GM12865 (cell line): ENCODE measurements around the gene FGF9.

Experiments
- DNase-seq: peaks from one replicate; pipeline ENCODE4 v3.0.0; 2010; ENCODE audit warnings: low read depth
- H3K4me3 ChIP-seq: 2 replicates; pipeline ENCODE4 v1.5.1; 2011; ENCODE audit warnings: mild to moderate bottlenecking, low read depth, low read length, control low read depth
- TF ChIP-seq, protein P1 (sequence below): IDR thresholded peaks from 2 replicates; pipeline ENCODE4 v1.5.1; 2011; ENCODE audit warnings: low read length, control low read depth, low read depth, inconsistent platforms; ENCODE audit not compliant: insufficient read depth; ENCODE audit errors: missing control alignments

FGF9 gene

DNA sequence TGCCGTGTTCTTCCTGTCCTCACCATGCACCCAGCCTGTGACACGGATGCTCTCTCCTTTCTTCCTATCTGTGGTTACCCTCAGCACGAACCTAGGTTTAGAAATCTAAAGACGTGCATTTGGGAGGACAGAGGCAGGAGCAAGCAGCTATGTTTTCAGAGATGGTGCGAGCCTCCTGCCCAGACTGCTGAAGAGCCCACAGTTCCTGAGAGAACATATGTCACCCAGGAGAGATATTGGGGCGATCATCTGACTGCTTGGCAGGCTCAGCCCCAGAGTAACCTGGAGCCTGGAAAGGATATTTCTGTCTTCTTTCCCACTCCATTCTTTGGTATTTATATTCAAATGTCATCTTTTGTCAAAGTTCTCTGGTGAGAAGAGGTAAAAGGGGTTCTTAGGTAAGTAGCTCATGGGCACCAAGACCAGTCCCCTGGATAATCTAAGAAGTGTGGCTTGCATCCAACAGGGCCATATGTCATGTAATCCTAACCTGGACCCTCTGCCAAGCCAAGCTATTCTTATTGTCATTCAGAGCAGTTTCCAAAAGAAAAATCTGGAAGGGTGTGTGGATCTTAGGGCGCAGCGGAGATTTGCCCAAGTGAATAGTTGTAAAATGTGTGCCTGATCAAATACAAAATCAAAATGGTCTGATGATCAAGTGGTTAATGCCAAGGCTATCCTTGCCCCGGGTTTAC lies 59.5 kb downstream of the FGF9 start:
- TF ChIP-seq, protein P1, sequence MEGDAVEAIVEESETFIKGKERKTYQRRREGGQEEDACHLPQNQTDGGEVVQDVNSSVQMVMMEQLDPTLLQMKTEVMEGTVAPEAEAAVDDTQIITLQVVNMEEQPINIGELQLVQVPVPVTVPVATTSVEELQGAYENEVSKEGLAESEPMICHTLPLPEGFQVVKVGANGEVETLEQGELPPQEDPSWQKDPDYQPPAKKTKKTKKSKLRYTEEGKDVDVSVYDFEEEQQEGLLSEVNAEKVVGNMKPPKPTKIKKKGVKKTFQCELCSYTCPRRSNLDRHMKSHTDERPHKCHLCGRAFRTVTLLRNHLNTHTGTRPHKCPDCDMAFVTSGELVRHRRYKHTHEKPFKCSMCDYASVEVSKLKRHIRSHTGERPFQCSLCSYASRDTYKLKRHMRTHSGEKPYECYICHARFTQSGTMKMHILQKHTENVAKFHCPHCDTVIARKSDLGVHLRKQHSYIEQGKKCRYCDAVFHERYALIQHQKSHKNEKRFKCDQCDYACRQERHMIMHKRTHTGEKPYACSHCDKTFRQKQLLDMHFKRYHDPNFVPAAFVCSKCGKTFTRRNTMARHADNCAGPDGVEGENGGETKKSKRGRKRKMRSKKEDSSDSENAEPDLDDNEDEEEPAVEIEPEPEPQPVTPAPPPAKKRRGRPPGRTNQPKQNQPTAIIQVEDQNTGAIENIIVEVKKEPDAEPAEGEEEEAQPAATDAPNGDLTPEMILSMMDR, result no peak
- DNase-seq, result no peak
- H3K4me3 ChIP-seq, result no peak overlapping the region

DNA sequence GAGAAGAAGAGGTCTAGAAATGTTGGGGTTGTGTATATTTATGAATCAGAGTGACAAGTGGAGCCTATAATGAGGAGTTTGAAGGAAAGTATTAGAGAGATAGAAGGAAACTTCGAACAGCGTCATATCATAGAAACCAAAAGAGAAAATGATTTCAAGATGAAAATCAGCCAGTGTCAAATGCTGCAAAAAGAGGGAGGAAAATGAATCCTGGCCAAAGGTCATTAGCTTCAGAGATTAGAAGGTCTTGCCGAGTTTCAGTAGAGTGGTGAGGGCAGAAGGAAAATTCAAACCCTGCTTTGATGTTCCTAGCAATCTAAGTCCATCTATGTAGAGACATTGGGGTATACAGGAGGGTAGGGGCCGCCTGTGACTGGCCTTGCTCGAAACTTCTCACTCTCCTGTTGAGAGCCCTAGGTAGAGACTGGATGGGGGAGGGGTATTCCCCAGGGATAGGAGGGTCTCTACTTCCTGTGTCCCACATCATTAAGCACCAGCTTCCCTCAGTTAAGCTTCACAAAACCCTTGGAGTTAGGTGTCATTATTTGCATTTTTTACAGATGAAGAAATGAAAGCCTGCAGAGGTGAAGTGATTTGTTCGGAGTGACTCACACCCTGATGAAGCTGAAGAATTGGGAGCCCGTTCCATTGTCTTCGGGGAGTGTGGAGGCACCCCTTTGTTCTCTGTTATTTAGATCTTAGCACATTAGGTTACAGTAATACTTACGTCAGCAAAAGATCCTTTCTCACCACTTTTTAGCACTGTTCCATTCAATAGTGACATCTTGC lies 62.8 kb downstream of the FGF9 start:
- DNase-seq, result no peak
- H3K4me3 ChIP-seq, result no peak overlapping the region
- TF ChIP-seq, protein P1, result no peak

DNA sequence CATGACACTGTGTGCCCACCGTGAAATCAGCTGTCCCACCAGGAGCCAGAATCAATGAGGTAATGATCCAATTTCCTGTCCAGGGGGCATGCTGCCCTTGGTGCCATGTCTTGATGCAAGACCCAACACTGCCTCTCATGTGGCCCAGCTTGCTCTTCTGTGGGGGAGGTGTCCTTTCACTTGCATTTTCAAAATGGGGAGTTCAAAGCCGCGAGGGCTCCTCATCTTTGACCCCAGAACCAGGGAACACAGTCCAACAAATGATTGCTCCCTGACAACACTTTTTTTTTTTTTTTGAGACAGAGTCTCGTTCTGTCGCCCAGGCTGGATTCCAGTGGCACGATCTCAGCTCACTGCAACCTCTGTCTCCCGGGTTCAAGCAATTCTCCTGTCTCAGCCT lies 64.1 kb downstream of the FGF9 start:
- H3K4me3 ChIP-seq, result no peak overlapping the region
- DNase-seq, result no peak

DNA sequence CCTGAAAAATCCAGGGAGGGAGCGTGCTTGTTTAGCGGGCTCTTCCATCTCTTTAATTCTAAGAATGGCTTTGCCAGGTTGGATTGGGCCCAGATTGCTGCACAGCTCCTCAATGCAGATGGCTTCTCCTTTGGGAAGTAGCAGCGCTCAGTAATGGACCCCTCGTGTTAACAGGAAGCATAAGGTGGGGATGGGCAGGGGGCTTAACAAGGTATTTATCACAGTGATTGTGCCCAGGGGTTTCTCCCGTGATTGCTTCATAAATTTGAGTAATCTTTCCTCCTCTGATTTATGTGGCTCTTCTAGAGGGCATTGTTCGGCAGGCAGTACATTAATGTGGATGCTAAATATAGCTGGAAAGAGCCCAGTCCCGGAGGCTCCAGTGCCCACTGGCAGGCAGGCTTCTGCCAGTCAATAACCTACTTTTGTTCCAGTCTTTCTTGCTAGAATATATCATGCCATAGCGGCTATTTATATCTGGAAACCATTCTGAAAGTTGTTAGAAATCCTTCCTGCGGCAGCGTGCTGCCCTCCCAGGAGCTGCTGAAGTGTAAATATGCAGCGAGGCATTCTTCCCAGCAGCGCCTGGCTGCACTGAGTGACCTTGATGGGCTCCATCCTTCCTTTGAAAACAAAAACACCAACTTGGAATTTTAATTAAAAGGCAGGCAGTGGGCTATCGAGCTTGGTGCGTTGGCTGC lies 65.0 kb downstream of the FGF9 start:
- H3K4me3 ChIP-seq, result no peak overlapping the region
- no peak for DNase-seq
- TF ChIP-seq, protein P1, result no peak

More for the DNA sequence above, 64.1 kb downstream of the FGF9 start:
- TF ChIP-seq, protein P1, result no peak

DNA sequence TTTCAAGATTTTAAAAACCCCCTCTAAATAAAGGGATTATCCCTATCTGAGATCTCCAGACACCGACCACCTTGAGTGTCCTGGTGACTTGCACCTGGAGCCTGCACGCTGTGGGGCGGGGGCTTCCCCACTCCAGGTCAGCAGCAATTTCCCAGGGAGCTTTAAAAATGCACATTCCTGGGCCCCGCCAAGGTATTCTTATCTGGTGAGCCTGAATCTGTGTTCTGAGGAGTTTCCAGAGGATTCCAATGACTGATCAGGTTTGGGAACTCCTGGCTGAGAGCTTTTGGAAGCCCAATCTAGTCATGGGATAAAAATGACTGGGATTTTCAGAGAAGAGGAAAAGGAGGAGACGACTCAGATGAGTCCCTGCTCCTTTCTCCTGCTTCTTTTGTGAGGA lies 66.1 kb downstream of the FGF9 start:
- TF ChIP-seq, protein P1, result no peak
- no peak for DNase-seq

DNA sequence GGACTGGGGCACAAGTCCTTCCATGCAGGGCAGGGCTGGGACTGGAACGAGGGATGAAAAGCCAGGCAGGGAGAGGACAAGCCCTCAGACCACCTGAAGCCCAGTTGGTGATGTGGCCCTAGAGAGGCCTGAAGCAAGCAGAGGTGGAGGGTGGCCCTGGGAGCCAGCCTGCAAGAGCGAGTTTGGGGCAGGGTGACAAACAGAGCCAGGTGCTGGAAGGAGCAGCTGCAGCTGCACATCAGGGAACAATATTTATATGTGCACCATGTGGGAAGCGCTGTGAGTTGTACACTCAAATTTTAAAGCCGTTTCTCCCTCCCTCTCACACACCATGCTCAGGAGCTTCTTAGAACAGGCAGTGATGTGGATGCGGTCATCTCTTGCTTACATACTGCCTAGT lies 67.8 kb downstream of the FGF9 start:
- TF ChIP-seq, protein P1, result no peak
- DNase-seq, result no peak
- no peak overlapping the region for H3K4me3 ChIP-seq

More for the DNA sequence above, 66.1 kb downstream of the FGF9 start:
- no peak overlapping the region for H3K4me3 ChIP-seq
